ENCODE measurements around the gene CAMK1G.

The CAMK1G gene

DNA sequence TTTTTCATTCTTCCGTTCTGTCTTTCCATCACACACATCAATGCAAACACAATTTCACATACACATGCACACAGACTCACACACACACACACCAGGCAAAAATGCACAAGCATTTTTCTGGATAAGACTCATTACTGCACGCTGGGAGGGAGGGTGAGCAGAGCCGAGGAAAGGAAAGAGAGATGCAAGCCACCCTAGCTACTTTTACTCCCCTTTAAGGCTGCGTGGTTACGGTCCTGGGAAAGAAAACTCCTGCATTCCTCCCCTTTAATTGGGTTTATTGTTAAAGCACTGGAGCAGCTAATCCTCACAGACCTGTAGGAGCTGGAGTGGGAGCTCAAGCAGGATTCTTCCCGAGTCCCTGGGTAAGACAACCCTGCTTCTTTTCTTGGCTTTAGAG lies at the start of gene CAMK1G:
Gene CAMK1G, plus strand, starts transcription at position 307 of the 400 bp plus-strand sequence. CDS start 11,270 bp downstream, outside the sequence.
- no peak for DNase-seq (ENCODE audit: low read depth)

DNA sequence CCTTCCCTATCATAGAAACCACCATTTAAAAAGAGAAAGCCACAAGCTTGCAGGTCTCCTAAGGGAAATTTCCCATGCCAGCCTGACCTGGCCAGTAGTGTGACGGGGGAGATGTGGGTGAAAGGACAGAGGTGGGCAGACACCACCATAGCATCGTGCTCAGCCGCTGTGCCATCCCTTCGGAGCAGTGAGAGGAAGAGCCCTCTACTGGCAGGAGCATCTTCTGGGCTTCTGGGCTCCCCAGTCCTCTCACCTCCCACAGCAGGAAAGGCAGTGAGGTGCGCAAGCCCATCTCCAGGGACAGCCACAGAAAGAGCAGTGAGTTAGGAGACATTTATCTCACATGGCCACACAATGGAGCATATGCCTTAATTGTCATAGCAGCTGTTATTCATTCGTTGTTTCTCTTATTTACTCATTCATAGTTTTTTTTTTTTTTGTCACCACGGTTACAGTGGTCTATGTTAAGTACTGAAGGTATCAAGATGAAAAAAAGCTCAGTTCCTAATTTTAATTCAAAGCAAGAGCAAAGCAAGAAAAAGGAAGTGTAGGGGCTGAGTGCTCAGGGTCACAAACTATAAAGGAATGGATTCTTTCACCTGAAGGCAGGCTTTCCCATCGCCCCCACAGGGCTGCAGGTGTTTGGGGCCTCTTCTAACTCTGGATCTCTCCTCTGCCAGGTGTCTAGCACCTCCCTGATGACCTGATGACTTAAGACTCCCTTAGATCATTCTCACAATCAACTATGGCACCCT lies 48.8 kb upstream of the CAMK1G start:
- no peak for DNase-seq (ENCODE audit: low read depth)

DNA sequence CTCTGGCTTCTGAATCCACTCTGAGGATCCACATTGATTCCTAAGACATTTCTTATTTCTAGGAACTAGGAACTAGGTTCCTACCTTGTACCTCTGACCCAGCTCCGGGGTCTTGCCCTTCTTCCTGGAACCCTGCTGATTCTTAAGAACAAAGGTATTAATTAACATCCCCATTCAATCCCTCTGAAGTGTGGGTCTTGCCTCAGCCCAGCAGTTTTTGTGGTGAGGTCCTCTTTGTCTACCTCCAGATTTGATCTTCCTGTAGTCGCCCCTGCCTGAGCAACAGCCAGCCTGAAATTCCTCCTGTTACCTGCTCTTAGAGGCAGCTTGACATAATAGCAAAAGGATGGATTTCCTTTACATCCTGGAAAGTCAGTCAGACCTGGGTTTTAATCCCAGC lies 46.7 kb upstream of the CAMK1G start:
- no peak for DNase-seq (ENCODE audit: low read depth)

DNA sequence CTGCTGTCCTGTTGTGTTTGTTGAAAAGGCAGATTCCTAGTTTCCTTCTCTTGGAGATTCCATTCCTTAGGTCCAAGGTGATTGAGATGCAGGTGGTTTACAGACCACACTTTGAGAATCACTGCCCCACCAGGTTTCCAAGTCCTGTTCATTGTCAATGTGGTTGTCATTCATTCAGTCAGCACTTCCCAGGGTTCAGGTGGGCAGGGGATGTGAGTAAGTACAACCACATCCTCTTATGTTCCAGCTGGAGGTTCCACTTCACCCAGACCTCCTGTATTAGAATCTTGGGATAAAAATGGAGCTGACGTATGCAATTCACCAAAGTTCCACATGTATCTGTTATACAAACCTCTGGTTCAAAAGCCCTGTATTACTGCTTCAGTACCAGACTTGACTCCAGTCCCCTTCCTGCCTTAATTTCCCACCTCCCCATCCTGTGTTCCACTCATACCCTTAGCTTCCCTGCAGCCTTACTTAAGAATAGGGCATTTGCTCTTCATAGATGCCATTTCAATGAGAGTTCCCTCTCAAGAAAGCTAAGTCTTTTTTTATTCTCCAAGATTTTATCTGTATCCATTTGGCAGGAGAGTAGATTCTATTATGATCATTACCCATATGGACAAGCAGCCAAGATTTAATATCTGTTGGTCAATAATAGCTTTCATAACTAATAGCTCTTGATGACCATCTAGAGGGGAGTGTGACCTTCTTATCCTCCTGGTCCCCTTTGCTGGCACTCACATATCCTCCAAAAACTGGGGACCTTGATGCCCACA lies 46.0 kb upstream of the CAMK1G start:
- DNase-seq (ENCODE audit: low read depth): no peak

DNA sequence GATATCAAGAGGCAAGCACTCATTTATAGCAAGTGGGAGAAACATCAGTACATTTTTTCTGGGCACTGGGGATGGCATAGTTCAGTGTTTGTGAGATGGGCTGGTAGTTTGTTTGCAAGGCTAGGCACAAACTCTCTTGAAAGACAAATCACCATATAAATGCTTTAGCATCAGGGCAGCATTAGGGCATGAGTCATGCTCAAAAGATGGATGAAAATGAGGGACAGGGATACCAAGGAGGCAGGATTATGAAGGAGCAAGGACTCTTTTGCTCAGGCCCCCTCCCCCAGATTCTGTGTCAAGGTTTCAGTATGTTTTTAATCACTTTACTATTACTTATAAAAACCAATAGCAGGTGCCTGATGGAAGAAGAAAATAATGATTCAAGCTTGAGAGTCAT lies 43.9 kb upstream of the CAMK1G start:
- no peak for DNase-seq (ENCODE audit: low read depth)

DNA sequence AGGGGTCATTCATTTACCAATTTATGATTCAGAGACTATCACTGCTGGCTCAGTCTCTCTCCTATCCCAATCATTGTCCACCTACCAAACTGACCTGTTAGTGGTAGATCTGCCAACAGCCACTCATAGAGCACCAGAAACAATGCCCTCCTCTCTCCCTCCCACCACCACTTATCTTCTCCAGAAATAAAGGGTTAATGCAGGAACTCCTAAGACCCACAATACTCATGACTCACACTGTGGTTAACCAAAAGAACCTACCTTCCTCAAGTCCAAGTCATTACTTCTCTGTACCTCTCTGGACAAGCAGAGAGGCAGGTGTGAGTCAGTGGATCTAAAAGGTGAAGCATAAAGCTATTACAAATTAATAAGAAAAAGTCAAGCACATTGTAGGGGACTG lies 40.9 kb upstream of the CAMK1G start:
- DNase-seq (ENCODE audit: low read depth): no peak

DNA sequence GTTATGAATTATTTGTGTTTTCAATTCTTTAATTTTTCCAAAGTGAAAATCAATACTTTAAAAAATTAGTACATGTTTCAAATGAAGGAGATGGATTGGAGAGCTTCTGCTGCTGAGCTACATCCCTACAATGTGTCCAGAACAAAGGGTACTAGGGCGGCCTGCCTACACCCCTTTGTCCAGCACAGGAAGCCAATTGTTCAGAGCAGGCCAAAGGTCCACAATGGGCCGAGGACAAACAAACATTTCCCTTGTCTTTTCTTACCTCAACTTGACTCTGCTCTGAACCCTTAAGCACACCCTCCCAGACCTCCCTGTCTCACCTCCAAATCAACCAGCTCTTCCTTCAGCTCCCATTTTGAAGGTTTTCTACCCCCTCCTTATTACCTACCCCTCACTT lies 39.4 kb upstream of the CAMK1G start:
- no peak for DNase-seq (ENCODE audit: low read depth)

DNA sequence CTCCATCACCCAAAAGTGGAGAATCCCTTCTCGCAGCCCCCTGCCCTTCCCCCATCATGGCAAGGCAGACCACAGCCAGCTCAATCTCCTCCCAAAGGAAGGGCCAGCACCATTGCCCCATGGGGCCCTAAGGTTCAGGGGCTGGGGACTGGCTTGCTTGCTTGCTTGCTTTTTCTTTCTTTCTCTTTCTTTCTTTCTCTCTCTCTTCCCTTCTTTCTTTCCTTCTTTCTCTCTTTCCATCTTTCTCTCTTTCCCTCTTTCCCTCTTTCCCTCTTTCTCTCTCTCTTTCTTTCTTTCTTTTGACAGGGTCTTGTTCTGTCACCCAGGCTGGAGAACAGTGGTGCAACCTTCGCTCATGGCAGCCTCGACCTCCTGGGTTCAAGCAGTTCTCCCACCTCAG lies 38.1 kb upstream of the CAMK1G start:
- DNase-seq (ENCODE audit: low read depth): no peak

DNA sequence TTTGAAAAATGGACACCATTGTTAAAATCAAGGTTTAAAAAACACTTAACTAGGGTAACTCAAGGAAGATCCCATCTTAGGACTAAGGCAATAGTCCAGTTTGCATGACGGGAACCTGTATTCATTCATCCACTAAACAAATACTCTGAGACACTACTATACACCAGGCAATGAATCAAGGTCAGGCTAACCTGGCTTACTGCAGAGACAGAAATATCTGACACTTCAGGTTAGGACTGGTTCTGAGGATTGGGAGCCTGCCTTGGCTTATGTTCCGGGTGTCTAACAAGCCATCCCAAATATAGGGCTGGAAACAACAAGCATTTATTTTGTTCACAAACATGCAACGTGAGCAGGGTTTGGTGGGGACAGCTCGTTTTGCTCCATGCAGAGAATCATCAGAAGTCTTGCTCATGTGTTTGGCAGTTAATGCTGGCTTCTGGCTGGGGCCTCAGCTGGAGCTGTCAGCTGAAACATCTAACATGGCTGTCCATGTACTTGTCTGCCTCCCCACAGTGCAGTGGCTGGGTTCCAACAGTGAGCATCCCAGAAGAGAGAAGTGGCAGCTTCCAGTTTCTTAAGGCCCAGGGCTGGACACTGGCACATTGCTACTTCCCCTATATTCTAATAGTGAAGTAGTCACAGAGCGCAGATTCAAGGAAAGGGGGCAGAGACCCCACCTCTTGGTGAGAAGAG lies 37.0 kb upstream of the CAMK1G start:
- no peak for DNase-seq (ENCODE audit: low read depth)

DNA sequence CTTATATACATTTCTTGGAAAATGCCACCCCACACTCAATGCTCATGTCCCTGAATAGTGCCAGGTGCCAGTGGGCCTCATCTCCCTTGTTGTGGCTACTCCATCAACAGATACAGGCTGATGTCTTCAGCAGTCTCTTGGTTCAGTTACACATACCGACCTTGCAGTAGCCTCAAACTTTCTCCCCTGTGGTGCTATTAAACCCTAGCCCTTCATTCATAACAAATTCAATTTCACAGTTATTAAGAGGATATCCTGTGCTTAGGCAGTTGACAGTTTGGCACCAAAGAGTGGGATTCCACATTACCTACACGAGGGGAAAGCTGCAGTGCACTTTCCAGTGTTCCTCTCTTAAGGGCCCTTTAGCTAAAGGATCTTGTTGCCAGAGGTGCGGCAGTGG lies 35.9 kb upstream of the CAMK1G start:
- no peak for DNase-seq (ENCODE audit: low read depth)

DNA sequence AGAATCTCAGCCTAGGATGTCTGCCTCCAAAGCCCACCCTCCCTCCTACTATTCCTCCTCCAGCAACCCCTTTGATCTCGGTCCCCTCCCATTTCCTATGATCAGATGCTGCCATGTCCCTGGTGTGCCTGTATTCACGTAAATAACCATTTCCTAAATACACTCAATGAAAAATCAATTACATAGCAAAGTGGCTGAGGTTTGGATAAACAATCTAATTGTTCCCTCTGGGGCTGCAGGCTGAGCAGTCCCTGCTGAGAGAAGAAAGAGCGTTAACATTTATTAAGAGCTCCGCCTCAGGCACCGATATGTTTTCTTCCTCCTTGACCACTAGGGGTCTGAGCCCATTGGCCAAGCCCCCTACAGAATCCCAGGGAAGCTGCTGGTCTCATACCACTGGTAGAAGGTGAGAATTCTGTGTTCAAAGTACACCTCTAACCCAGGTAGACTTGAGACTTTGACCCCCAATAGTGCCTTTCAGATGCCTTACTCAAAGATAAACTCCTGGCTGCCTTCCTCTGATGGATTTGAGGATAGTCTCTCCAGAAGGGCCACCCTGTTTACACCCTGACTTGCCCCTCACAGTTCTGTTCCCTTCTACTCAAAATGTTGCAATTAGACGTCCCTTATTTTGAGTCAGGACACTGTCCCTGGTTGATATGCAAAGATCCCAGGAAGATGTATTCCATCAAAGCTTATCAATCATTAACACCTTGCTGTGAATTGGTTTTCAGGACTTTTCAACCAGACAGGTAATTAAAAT lies 33.9 kb upstream of the CAMK1G start:
- no peak for DNase-seq (ENCODE audit: low read depth)

DNA sequence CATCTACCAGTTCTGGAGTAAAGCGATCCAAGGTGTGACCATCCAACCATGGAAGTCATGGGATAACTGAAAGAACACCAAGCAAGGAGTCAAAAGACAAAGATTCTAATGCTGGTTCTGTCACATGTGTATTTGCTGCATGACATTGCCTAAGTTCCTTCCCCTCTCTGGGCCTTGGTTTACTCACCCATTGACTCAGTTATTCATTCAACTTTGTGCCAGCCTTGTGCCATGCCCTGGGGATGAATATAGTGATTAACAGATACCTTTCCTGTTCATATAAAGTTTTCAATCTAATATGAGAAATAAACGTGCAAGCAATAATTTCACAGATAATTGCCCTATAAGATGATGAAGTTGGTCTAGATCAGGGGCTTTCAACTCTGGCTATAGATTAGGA lies 33.0 kb upstream of the CAMK1G start:
- no peak for DNase-seq (ENCODE audit: low read depth)

DNA sequence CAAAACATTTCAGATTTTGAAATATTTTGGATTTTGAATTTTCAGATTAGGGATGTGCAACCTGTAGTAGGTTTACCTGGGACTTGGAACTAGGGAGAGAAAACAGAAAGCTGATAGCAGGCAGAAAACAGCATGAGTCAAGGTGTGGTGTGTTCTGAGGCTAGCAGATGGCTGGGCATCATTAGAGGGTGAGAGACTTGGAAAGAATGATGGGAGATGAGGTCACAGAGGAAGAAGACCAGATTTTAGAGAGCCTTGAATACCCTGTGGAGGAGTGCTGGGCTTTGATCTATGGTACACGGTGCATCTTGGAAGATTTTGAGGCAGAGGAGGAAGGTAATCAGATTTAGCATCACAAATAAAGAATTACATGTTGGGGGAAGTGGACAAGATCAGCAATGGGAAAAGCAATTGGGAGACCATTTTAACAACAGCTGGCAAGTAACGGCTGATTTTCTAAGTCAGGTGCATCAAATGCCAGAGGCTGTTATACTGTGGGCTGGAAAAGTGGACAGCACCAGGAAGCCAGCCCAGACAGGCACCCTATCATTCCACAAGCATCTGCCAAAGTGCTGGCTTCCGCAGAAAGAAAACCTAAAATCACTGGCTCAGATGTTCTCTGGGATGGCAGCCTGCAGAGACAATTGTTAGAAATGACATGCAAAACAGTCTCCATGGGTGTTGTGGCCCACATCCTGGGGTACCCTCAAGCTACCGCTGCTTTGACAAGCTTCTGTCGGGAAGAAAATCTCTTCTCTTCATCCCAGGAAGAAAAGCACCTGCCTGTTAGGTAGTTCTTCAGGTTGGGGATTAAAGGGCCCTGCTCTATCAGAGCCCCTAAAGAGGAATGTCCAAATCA lies 30.9 kb upstream of the CAMK1G start:
- DNase-seq (ENCODE audit: low read depth): no peak

DNA sequence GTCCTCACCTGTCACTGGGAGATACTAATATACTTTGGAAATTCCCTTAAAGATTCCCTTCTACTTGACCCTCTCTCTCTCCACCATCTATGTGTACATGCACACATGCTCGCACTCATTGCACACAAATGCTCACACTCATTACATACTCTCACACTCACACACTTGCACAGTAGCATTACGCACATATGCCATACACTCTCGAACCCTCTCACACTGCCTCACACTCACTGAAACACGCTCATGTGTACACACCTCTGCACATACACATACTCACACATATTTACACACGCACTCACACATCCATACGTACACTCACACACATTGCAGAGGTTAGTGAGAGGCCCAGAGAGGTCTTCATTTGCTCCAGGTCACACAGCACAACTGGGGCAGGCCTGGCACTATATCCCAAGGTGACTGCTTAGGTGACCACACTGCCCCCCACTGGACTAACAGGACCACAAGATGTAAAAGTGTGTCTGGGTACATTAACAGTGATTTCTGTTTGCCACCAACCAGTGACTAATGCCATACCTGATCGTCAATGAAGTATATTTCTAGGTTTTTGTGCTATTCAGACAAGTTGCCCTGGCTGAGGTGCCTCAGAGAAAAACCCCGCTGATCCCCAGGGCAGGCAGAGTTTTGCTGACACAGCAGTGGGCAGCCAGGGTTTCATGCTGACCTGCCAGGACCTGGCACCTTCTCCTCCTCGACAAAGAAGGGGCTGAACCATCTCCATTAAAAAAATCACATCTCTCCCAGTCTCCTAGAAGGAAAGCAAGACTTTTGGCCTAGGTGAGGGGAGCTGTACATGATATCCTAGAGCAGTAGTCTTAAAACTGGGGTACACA lies 28.5 kb upstream of the CAMK1G start:
- no peak for DNase-seq (ENCODE audit: low read depth)

DNA sequence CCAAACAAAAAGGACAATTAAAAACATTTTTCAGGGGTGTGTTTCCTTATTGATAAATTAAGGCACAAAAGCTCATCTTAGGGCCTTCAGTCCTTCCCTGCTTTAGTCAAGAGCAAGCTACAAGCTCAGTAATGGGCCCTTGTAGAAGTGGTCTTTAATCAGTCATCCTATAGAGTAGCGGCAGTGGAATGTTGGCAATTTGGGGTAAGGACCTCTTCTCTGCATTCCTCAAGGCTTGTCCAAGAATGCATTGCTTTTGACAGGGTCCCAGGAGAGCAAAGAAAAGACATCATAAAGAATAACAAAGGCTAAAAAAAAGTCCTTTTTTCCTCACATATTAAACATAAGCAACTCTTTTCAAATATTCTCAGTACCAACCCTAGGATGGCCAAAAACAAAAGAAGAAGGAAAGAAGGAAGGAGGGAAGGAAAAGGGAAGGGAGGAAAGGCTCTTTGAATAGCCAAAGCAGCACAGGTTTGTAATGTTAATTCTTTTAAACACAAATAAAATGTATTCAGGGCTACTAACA lies 27.3 kb upstream of the CAMK1G start:
- no peak for DNase-seq (ENCODE audit: low read depth)

DNA sequence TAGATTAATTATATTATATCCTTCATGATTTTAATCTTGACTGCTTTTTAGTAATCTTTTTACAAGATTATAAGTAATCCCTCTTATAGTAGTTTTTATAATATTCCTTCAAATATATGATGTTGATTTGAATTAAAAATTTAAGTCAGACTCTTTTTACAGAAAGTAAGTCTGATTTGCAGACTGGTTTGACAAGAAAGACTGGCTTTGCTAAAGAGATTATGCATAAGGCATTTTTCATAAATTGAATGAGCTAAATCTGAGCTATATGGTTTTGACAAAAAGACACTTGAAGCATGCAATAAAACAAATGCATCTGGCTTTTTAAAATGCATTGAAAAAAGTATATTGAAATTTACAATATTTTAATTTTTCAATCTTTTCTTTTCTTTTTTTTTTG lies 26.3 kb upstream of the CAMK1G start:
- no peak for DNase-seq (ENCODE audit: low read depth)

DNA sequence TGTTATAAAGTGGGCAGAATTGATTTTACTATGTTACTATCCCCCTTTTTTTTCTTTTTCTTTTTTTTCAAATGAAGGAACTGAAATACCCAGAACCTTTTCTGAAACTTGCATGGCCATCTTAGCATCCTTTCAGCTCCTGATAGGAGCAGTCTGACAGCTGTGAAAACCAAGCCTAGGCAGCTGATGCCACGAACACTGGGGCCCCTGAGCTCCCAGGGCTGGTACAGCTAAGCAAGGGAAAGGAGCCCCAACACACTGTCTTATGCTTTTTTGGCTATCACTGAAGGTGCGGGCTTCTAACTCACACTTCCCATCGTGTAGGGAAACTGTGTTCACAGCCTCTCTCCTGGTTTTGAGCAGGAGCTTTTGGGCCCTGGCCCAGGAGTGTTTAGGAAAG lies 23.0 kb upstream of the CAMK1G start:
- no peak for DNase-seq (ENCODE audit: low read depth)

DNA sequence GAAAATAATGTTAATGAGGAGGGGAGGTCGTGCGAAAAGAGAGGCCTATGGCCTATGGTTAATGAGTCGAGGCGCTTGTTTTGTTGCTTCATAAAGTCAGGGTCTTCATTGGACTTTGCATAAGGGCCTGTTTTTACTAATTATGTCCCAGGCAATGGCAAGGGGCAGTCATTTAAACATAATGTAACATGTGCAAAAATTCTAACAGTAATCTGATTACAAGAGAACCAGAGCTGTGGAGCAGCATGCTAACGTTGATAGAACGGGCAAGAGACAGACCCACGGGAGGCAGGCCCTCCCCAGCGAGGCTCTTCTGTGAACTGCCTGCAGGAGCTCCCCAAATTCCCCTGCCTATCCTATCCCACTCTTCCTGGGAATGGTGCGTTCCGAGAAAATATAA lies 22.6 kb upstream of the CAMK1G start:
- no peak for DNase-seq (ENCODE audit: low read depth)

DNA sequence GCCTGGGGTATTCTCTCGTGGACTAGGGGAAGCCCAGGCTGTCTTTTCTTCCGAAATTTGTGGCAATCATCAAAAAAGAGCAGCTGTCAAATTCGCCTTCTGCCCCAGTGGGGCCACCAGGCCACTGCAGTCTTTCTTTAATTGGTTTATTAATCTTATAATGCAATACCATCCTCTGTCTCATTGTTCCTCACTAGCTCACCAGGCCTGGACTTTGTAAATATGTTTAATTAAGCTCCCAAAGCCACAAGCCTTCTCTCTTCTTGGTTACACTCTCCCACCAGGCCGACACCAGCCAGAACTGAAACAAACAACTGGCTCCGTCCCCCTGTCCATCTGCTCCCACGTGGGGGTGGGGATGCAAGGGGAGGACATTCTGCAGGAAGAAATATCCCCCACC lies 22.0 kb upstream of the CAMK1G start:
- DNase-seq (ENCODE audit: low read depth): no peak

DNA sequence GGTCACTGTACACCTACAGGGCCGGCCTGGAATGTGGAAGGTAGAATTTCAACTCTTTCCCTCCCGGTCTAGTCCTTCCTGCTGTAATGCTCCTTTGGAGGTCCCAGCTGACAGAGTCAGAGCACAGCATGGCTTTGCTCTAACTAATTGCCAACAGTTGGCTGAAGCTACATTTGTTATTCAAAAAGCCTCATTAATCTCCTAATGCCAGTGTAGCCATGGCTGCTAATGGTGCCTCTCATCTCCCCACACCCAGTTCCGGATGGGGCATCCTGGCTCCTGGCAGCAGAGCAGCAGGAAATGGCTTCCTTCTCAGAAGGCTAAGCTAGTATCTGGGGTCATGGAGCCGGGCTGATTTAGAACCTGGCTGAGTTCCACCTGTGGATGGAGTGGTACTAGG lies 18.7 kb upstream of the CAMK1G start:
- DNase-seq (ENCODE audit: low read depth): no peak
